ENCODE measurements around the gene SLC25A1. TPM values are rescaled to one million over a fixed set of nuclear protein-coding genes. Genes with fewer than 3 reads are reported as not detected.

Gene SLC25A1
- total and polyA plus RNA-seq, 2 of the 8 experiments (the other 6 are each of a cell fraction or from before 2014, with no cell fraction given): 110 to 148 TPM

GRCh38 chr22:19222242-19223005 is 43.9 kb upstream of the SLC25A1 start:
- H3K79me1 ChIP-seq (ENCODE audit: low read depth, low read length): no peaks in the 10 kb centered on the region
- no peak overlapping the region for H3K14ac ChIP-seq (ENCODE audit: insufficient read length)
- no peak overlapping the region for H2BK5ac ChIP-seq (ENCODE audit: low read depth, low read length)
- no peaks in the 10 kb centered on the region for H4K20me1 ChIP-seq (replicated peaks in 1 of 2; ENCODE audit: control insufficient read depth in 1 of 2, insufficient read depth in 2 of 2, low read length in 2 of 2)
- WGBS, 2 experiments (ENCODE audit: extremely low coverage in 1 of 2, insufficient coverage in 1 of 2, insufficient read length in 1 of 2, insufficient replicate concordance in 2 of 2, low coverage in 1 of 2, low lambda C conversion rate in 2 of 2, missing lambda C conversion rate in 1 of 2): 89% methylated on average over 11 of the region's 11 CpGs; no CpG with 5 or more reads in 1 of the 2 experiments
- H3K23me2 ChIP-seq (ENCODE audit: low read depth, low read length): no peaks in the 10 kb centered on the region
- H4K8ac ChIP-seq (ENCODE audit: extremely low read depth, insufficient read depth, low read length): no peak overlapping the region
- no peak overlapping the region for H3K4me2 ChIP-seq (ENCODE audit: insufficient read depth in 1 of 2, low read depth in 2 of 2, low read length in 2 of 2)
- peaks cover 3 to 9% (median 6%) of the 10 kb centered on the region in 4 experiments; a peak in 4 of 7 replicates for H3K4me1 ChIP-seq (replicated peaks in 1 of 4; ENCODE audit: control insufficient read depth in 3 of 4, insufficient read depth in 4 of 4, low read length in 3 of 4)
- H3K9me3 ChIP-seq (ENCODE audit: insufficient read depth in 2 of 2, low read depth in 1 of 2, low read length in 1 of 2): no peaks in the 10 kb centered on the region
- ChIA-PET CTCF (ENCODE audit: partially characterized antibody) (interaction anchor here (0.6 to 1.7 kb wide), 2 partner anchors 16 to 114 kb away, joined by 4 read pairs; no protein-coding TSS in a partner anchor), POLR2A (ENCODE audit: partially characterized antibody) (no interaction called here)
- H4K91ac ChIP-seq (replicated peaks; ENCODE audit: insufficient read length, low read length): no peak overlapping the region
- no peak overlapping the region for H3K4ac ChIP-seq (replicated peaks; ENCODE audit: insufficient read length, low read depth, low read length)
- H2AFZ ChIP-seq (ENCODE audit: low read length): no peak overlapping the region
- no peaks in the 10 kb centered on the region for H3K79me2 ChIP-seq (ENCODE audit: control insufficient read depth in 1 of 2, insufficient read depth in 2 of 2, low read length in 2 of 2)
- no peaks in the 10 kb centered on the region for H3K27me3 ChIP-seq (replicated peaks in 1 of 4; ENCODE audit: control insufficient read depth in 3 of 4, extremely low read depth in 1 of 4, insufficient read depth in 3 of 4, low read length in 3 of 4)
- no peak overlapping the region for H3K27ac ChIP-seq (ENCODE audit: low read depth, low read length)
- no peak for DNase-seq (ENCODE audit: low read depth in 1 of 2, low spot score in 2 of 2)
- no peak overlapping the region for H4K5ac ChIP-seq (ENCODE audit: insufficient read length, low read depth, low read length)
- no peak overlapping the region for H3K23ac ChIP-seq (ENCODE audit: insufficient read length)
- H3K56ac ChIP-seq (replicated peaks; ENCODE audit: insufficient read length, low read depth, low read length): no peak overlapping the region
- no peak overlapping the region for H2BK15ac ChIP-seq (ENCODE audit: low read length)
- H3K36me3 ChIP-seq (ENCODE audit: control insufficient read depth in 2 of 4, insufficient read depth in 4 of 4, low read length in 3 of 4): peaks cover 0 to 35% (median 18%) of the 10 kb centered on the region in 4 experiments; a peak in 6 of 8 replicates
- no peak for FAIRE-seq
- no peak overlapping the region for H2BK12ac ChIP-seq (ENCODE audit: low read depth, low read length)
- no peak overlapping the region for H3K9ac ChIP-seq (replicated peaks in 1 of 4; ENCODE audit: extremely low read depth in 1 of 4, low read depth in 3 of 4, low read length in 3 of 4)
- H3K4me3 ChIP-seq (ENCODE audit: extremely low read depth in 1 of 4, insufficient read depth in 2 of 4, low read depth in 3 of 4, low read length in 4 of 4): no peak overlapping the region
- no peak overlapping the region for H2AK5ac ChIP-seq (ENCODE audit: low read depth, low read length)
- no peak overlapping the region for H3K18ac ChIP-seq (ENCODE audit: extremely low read depth, low read length)
- H2BK20ac ChIP-seq (ENCODE audit: low read length): no peak overlapping the region
- no peak overlapping the region for H2BK120ac ChIP-seq (replicated peaks; ENCODE audit: low read depth, low read length)
- TF ChIP-seq TBP (IDR thresholded peaks at IDR 0.05; ENCODE audit: low read depth, low read length): no peak
- no peak for TF ChIP-seq CHD1 (IDR thresholded peaks at IDR 0.05; ENCODE audit: low read depth, low read length)
- no peak for TF ChIP-seq POLR2A (IDR thresholded peaks at IDR 0.05; ENCODE audit: control extremely low read depth in 1 of 2, low read depth in 2 of 2, low read length in 2 of 2)
- TF ChIP-seq PHF8 (conservative IDR thresholded peaks at IDR 0.05; ENCODE audit: low read depth, low read length): no peak
- no peak for TF ChIP-seq EZH2 (IDR thresholded peaks at IDR 0.05; ENCODE audit: low read depth, low read length, severe bottlenecking)
- TF ChIP-seq SIRT6 (IDR thresholded peaks at IDR 0.05; ENCODE audit: low read length): no peak
- TF ChIP-seq KDM5A (IDR thresholded peaks at IDR 0.05; ENCODE audit: low read length): no peak
- TF ChIP-seq E2F6 (IDR thresholded peaks at IDR 0.05): no peak
- no peak for TF ChIP-seq TEAD4 (IDR thresholded peaks at IDR 0.05; ENCODE audit: low read depth, low read length)
- no peak for TF ChIP-seq BACH1 (IDR thresholded peaks at IDR 0.05; ENCODE audit: low read length)
- TF ChIP-seq CEBPB (IDR thresholded peaks at IDR 0.05; ENCODE audit: low read depth, low read length): no peak
- TF ChIP-seq SAP30 (IDR thresholded peaks at IDR 0.05; ENCODE audit: insufficient read depth, insufficient replicate concordance, low read length): no peak
- TF ChIP-seq JUN (IDR thresholded peaks at IDR 0.05; ENCODE audit: low read depth, low read length): no peak
- TF ChIP-seq CHD2 (IDR thresholded peaks at IDR 0.05; ENCODE audit: low read length): no peak

Measured in H1 (cell line).